HL-60 (cell line): ENCODE results near the gene PBX3.

Experiments
- DNase-seq, 2 experiments: peaks; one replicate each; pipeline ENCODE4 v3.0.0-alpha.2; 2010 to 2020; ENCODE audit warnings: low read depth in 1 of 2, low spot score in 1 of 2
- H3K27ac ChIP-seq: fragments of 250-450 bp; sonication (Bioruptor Pico); replicated peaks from 2 replicates; pipeline ENCODE4 v1.5.1; 2020; ENCODE audit warnings: mild to moderate bottlenecking, moderate library complexity
- H3K27me3 ChIP-seq: fragments of 250-450 bp; sonication (Bioruptor Pico); 2 replicates; pipeline ENCODE4 v1.5.1; 2021; ENCODE audit warnings: mild to moderate bottlenecking, moderate library complexity; ENCODE audit not compliant: insufficient read depth, poor library complexity, severe bottlenecking
- H3K4me3 ChIP-seq: replicated peaks from 2 replicates; pipeline ENCODE4 v1.5.1; 2011; ENCODE audit warnings: mild to moderate bottlenecking, control low read depth, low read length; ENCODE audit not compliant: insufficient read depth
- CTCF ChIP-seq: IDR thresholded peaks from one replicate; pipeline ENCODE4 v1.5.1; 2011; ENCODE audit warnings: low read length, control low read depth, inconsistent platforms; ENCODE audit not compliant: insufficient read depth
- GABPA ChIP-seq: IDR thresholded peaks from 2 replicates; pipeline ENCODE4 v1.6.1; 2012; ENCODE audit warnings: low read depth
- POLR2AphosphoS5 ChIP-seq: IDR thresholded peaks from 2 replicates; pipeline ENCODE4 v1.6.1; 2012; ENCODE audit warnings: low read depth
- REST ChIP-seq: IDR thresholded peaks from 2 replicates; pipeline ENCODE4 v1.6.1; 2012; ENCODE audit warnings: low read depth; ENCODE audit not compliant: insufficient replicate concordance
- SPI1 ChIP-seq: IDR thresholded peaks from 2 replicates; pipeline ENCODE4 v1.6.1; 2012; ENCODE audit warnings: low read depth, mild to moderate bottlenecking, borderline replicate concordance

Gene PBX3

GRCh38 chr9:125959951-125960619, 212.9 kb downstream of the PBX3 start:
- no peaks in the 10 kb centered on the region for H3K27me3 ChIP-seq
- H3K4me3 ChIP-seq, result no peak overlapping the region
- no peak overlapping the region for H3K27ac ChIP-seq
- DNase-seq, result peak in 1 of 2 experiments; percentile 13
- TF ChIP-seq REST, result no peak
- no peak for TF ChIP-seq GABPA
- TF ChIP-seq POLR2AphosphoS5, result no peak
- TF ChIP-seq SPI1, result no peak
- TF ChIP-seq CTCF, result no peak

GRCh38 chr9:125960626-125961025, 213.5 kb downstream of the PBX3 start:
- H3K27ac ChIP-seq, result no peak overlapping the region
- DNase-seq, result no peak
- no peaks in the 10 kb centered on the region for H3K27me3 ChIP-seq
- no peak for TF ChIP-seq GABPA
- TF ChIP-seq REST, result no peak
- TF ChIP-seq POLR2AphosphoS5, result no peak
- TF ChIP-seq SPI1, result no peak
- TF ChIP-seq CTCF, result no peak
- no peak overlapping the region for H3K4me3 ChIP-seq

- peak in 1 of 2 experiments; percentile 36 for DNase-seq
- Histone ChIP-seq H3K27ac (no peak overlapping the region), H3K27me3 (no peaks in the 10 kb centered on the region), H3K4me3 (no peak overlapping the region)
- no peak for TF ChIP-seq CTCF
- peak; percentile 82; the same call in 1 of the 2 replicates for TF ChIP-seq SPI1
- TF ChIP-seq GABPA, result no peak
- TF ChIP-seq POLR2AphosphoS5, result no peak
- TF ChIP-seq REST, result peak; percentile 46
Observed at GRCh38 chr9:125961072-125961471, 213.9 kb downstream of the PBX3 start.
